Measurements from ENCODE around the gene MAN2B2.

Gene MAN2B2

DNA sequence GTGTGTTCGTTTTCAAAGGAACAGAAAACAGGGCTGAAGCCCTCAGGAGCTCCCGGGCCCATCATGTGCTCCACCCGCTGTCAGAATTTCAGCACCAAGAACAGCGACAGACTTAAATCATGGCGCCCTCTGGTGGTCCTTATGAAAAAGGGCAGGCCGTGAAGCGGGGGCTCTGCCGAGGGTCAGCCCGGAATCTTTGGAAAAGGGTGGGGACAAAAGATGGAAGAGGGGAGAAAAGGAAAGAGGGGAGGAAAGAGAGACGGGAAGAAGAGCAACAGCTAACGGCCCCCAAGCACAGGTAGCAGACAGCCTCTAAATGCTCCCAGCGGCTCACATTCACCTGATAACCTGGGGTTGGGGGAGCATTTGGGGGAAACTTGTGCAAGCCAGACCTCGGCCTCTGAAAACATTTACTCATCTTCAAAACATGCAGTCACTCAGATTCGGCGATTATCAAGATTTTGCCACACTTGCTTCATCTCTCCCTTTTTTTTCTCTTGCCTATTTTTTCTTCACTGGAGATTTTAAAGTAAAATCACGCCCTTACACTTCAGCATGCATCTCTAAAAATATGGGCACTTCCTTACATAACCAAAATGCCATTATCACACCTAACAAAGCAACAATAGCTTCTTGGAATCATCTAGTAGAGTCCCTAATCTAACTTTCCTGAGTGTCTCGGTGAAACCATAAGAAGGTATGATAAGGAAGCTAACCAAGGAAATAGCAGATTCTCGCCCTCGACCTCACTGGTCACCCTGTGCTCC is 28.1 kb upstream of the MAN2B2 start:
- peak in 1 of 2 donors; percentile 19 for DNase-seq (ENCODE audit: low read depth in 2 of 2)

- no peak for DNase-seq (ENCODE audit: low read depth in 2 of 2)
Measured at GRCh38 chr4:6548201-6548881, 26.6 kb upstream of the MAN2B2 start.

- no peak for DNase-seq (ENCODE audit: low read depth in 2 of 2)
Measured at GRCh38 chr4:6548882-6549230, 26.1 kb upstream of the MAN2B2 start.

DNA sequence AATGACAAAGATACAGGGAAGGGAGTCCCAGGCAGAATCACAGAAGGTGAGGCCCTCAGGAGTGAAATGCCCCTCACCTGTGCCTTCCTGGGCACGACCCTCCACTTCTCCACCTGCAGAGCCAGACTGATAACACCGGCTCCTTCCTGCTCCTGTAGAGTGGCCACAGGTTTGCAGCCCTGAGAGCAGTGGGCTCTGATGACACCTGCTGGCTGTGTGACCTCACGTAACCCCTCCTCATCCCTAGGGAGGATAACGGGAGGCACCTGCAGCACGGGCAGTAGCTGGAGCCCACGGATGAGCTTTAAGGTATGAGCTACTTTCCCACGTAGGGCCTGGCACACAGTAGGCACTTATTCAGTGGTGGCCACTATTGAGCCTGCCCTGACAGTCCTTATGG is 25.5 kb upstream of the MAN2B2 start:
- no peak for DNase-seq (ENCODE audit: low read depth in 2 of 2)

DNA sequence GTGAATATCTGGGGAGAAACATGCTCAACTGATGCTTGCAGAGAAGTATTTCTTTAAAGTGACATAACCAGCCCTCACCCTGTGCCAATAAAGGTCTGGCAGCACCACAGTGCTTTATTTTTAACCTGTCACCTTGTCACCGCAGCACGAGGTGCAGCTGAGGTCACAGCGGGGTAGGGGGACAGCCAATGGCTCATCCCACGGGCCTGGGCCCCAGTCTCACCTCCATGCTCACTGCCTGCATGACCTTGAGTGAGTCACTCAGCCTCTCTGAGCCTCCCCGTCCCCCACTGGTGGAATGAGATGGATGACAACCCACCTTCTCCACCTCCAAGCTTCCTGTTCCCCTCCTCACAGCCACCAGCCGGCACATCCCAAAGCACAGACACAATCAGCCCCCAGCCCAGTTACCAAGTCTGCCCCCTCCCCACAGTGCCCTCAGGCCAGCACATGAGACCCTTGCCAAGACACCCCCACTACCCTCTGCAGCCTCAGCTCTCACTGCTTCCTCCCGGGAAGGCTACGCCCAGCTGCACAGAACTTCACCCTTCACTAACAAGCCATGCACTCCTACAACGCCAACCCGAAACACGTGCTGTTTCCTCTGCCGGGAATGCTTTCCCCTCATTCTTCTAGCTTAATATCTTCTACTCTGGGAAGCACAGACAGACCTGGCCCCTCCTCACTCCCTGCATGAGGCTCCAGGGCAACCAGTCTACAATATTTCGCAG is 24.9 kb upstream of the MAN2B2 start:
- no peak for DNase-seq (ENCODE audit: low read depth in 2 of 2)

DNA sequence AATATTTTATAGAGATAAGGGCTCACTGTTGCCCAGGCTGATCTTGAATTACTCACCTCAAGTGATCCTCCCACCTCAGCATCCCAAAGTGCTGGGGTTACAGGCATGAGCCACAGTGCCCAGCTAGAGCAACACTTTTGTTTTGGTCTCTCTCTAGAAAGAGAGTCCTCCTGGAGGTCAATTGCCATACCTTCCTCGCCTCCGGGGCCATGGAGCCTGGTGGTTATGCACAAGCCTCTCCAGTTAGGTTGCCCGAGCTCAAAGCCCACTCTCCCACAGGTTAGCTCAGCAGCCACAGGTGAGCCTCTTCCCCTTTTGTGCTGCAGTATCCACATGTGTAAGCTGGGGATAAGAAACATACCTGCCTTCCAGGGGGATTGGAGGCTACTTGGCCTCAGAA is 24.2 kb upstream of the MAN2B2 start:
- no peak for DNase-seq (ENCODE audit: low read depth in 2 of 2)

DNA sequence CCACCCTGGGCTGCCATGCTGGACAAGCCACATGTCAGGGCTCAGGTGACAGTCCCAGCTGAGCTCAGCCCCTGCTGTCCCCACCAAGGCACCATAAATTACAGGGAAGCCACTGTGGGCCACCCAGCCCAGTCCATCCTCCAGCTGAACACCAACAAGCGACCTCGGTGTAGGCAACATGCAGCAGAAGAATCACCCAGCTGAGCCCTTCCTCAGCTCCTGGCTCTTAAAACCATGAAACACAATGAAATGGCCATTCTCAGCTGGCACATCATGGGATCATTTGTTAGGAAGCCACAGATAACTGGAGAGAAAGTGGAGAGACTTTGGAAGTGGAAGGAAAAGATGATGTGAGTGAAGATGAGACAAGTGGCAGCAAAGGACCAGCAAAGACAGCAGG is 23.3 kb upstream of the MAN2B2 start:
- no peak for DNase-seq (ENCODE audit: low read depth in 2 of 2)

DNA sequence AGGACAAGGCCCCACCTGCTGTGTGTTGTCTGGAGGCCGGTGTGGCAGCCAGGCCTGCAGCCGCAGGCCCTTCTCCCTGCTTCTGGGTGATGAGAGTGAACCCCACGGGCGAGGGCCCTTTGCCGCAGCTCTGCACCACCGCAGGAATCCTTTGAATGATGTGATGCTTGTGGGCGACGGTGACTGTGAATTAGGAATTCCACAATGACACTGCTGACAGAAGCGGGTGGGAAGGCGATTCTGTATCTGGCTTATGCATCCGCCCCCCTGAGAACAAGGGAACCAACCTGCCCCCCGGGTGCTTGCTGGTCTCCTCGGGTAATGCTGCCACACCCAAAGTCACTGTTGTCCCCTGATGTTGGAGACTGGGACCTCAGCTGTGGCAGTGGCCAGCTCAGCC is 19.5 kb upstream of the MAN2B2 start:
- no peak for DNase-seq (ENCODE audit: low read depth in 2 of 2)

GRCh38 chr4:6556263-6556662 is 18.7 kb upstream of the MAN2B2 start:
- DNase-seq (ENCODE audit: low read depth in 2 of 2): no peak

DNA sequence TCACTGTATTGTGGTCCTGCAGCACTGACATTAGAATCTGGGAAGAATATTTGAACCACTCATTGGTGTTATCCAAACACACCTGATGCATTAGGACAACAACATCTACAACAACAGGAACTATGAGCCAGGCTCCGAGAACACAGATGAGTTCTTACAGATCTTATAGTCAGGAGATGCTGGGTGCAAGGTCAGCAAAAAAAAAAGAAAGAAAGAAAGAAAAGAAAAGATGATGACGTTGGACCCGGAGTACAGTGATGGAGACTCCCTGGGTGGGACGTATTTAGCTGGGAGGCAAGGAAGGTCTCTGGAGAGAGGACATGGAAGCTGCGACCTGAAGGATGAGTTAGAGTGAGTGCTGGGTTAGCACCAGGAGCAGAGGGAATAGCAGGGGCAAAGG is 17.8 kb upstream of the MAN2B2 start:
- no peak for DNase-seq (ENCODE audit: low read depth in 2 of 2)

- DNase-seq (ENCODE audit: low read depth in 2 of 2): no peak
Measured at GRCh38 chr4:6557856-6558255, 17.1 kb upstream of the MAN2B2 start.

GRCh38 chr4:6560416-6561172 is 14.4 kb upstream of the MAN2B2 start:
- DNase-seq (ENCODE audit: low read depth in 2 of 2): no peak

- DNase-seq (ENCODE audit: low read depth in 2 of 2): no peak
Measured at GRCh38 chr4:6561173-6561516, 13.8 kb upstream of the MAN2B2 start.

DNA sequence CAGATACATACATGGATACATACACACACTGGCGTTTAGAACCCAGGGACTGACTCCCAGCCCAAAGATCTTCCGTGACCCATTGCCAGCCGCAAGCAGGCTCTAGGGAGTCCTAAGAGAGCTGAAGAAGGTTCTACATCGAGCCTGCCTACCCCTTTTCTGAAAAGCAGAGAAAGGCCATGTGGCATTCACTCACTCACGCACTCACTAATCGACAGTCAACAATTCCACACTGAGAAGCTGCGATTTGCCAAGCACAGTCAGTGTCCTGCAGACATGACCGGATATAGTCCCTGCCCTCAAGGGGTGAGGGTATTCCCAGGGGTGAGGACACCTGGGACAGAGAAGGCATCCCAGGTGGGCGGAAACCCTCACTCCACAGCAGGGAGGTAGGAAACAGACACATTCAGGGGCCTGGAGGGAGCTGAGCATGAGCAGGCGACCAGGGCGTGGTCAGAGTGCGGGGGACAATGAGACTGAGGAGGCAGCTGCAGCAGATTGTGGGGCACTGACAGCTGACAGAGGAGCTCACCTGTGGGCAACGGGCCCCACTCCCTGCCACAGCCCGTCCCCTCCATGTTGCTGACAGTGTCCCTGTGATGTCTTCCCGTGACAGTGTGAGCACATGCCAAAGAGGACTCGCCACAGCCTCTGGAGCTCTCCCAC is 13.2 kb upstream of the MAN2B2 start:
- DNase-seq (ENCODE audit: low read depth in 2 of 2): no peak

DNA sequence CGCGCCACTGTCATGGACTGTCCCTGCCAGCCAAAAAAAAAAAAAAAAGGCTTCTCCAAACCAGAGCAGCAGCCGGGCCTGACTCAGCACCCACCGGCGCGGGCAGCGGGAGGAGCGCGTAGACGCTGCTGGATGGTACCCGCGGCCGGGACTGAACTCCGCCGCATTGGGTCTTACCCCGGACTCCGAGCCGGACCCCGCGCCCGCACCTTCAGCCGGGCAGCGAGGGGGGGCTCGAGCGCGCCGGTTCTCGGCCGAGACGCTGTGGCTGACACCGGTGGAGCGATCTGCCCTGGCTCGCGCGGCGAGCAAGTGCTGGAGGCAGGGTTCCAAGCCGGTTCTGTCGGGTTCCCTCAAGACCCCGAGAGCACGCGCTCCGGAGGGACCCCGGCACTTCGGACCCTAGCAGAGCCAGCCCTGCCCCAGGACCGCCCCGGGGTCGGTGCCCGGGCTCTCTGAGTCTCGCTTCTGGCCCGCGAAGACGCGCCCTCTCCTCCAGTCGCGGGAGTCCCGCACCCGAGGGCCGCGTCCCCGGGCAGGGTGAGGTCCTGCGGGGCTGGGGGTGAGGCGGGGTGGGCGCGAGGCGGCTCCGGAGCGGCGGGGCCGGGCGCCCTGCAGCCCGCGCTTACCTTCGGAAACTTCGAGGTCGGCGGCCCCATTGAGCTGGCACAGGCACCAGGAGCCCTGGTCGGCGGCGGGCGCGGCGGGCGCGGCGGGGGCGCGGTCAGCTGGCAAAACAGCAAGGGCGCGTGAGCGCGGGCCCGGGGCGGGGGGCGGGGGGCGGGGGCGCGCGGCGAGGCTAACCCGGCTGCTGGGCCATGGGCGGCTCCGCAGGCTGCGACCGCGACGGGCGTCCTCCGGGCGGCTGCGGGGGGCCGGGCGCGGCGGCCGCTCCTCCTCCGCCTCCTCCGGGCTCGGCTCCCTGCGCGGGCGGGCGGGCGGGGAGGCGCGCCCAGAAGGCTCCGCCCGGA is 11.8 kb upstream of the MAN2B2 start:
- DNase-seq (ENCODE audit: low read depth in 2 of 2): no peak

DNA sequence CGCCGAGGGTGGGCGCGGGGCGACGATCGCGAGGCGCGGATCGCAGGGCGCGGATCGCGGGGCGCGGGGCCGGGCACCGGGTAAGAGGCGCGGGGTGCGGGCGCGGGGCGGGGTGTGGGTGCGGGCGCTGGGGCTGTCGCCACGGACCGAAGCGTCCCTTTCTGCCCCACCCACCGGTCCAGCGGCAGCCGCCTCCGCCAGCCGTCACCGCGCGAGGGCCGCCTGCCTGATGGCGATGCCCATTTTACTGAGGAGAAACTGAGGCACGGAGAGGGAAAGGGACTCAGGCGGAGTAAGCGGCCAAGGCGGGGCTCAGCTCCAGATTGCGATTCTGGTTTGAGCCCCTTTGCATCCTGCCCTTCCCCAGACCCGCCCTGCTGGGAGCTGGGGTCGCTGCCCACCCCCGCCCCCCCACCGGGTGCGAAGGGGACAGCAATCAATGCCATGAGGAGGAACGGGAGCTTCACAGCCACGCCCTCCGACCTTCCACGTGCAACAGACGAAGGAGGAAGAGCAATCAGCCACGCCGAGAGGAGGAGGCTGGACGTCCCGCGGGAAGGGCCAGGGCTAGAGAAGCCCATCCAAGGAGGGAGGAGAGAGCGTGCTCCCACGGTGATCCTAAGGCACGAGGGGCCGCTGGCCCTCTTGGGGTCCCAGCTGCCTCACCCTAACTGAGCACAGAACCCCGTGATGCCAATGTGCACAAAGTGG is 10.9 kb upstream of the MAN2B2 start:
- DNase-seq (ENCODE audit: low read depth in 2 of 2): no peak

- DNase-seq (ENCODE audit: low read depth in 2 of 2): no peak
Measured at GRCh38 chr4:6565691-6566390, 9.1 kb upstream of the MAN2B2 start.

DNA sequence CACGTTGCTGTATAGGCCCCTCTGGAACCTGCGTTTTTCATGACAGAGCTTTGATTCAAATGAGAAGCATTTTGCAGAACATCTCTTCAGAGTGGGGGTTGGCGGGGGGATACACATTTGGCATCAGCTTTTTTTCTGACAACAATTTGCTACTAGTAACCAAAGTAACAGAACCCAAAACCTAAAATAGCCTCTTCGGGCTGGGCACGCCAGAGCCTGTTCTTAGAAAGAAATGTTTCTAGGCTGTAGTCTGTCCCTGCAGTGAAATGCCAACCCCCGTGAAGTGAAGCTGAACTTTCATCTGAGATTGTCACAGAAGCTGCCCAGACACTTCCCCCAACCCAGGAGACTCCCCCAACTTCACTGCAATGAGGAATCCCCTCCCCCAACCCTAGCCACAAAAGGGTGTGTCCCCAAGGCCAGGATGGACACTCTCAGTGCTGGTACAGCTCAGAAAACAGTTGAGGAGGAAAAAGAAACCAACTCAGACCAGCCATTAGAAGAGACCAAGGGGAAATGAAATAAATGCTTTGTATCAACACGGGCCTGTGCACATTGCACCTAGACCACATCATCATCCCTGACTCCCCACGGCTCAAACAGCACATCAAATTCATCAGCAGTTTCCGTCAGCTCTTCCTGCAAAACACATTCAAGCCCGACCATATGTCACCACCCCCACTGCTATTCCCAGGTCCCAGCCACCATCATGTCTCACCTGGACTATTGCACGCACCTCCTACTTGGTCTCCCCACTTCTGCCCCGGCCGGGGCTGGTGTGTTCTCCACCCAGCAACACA is 8.4 kb upstream of the MAN2B2 start:
- DNase-seq (ENCODE audit: low read depth in 2 of 2): no peak

- no peak for DNase-seq (ENCODE audit: low read depth in 2 of 2)
Measured at GRCh38 chr4:6567218-6567617, 7.8 kb upstream of the MAN2B2 start.

Measured in stimulated activated CD8-positive, alpha-beta memory T cell treated with anti-CD3 and anti-CD28 coated beads, Interleukin-15, amount 100 ng/mL, for 4 hours (primary cell).